Eye (tissue), 1 donor: Measurements from ENCODE around the gene PCDHGB3.
"Not testable (repeated sequence)": the region's sequence is repeated elsewhere in the genome, so short reads cannot be mapped to it uniquely, and the experiment has no call there.

Experiments used
- DNase-seq: peaks from one replicate; pipeline ENCODE4 v3.0.0-alpha.2; 2015

The PCDHGB3 gene

DNA sequence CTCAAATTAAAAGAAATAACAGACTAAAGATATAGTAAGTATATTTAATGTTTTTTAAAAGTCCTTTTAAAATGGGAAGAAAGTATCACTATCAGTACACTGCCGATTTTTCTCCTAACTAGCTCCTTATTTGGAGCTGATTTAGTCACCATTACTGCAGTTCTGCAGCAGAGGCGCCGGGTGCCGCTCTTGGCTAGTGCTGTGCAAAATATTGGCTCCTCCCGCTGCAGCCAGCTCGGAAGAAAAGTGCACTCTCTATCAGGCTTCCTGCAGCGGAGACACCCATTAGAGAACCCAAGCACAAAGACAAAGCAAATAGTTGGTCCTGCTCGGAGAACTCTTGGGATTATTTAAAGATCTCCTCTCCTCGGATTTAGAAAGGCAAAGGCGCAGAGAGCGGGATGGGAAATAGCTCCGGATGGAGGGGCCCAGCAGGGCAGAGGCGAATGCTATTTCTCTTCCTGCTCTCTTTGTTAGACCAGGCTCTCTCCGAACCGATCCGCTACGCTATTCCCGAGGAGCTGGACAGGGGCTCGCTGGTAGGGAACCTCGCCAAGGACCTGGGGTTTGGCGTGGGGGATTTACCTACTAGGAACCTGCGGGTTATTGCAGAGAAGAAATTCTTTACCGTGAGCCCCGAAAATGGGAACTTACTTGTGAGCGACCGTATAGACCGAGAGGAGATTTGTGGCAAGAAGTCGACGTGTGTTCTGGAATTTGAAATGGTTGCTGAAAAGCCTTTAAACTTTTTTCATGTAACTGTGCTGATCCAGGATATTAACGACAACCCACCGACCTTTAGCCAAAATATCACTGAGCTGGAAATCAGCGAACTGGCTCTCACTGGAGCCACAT lies at the start of gene PCDHGB3:
PCDHGB3 (plus strand) TSS at position 249 of the 855 bp plus-strand sequence; CDS start at position 402, 153 bp downstream.
- peak; percentile 3 for DNase-seq

DNA sequence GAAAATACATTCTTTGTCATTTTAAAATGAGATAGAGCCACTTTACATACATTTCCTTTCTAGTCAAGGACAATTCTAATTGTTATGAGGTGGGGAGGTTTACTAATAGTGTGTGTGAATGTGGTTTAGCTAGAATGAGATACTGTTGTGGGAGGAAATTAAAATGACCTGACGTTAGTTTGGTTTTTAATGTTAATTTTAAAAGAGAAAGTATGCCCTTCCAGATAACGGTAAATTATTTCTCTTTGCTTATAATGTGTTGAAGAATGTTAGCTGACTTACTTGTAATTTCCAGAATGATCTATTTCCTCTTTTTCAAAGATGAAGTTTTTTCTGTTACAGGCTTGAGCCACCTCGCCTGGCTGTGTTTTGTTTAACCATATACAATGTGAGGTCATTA lies 47.8 kb upstream of the PCDHGB3 start:
- DNase-seq: no peak

DNA sequence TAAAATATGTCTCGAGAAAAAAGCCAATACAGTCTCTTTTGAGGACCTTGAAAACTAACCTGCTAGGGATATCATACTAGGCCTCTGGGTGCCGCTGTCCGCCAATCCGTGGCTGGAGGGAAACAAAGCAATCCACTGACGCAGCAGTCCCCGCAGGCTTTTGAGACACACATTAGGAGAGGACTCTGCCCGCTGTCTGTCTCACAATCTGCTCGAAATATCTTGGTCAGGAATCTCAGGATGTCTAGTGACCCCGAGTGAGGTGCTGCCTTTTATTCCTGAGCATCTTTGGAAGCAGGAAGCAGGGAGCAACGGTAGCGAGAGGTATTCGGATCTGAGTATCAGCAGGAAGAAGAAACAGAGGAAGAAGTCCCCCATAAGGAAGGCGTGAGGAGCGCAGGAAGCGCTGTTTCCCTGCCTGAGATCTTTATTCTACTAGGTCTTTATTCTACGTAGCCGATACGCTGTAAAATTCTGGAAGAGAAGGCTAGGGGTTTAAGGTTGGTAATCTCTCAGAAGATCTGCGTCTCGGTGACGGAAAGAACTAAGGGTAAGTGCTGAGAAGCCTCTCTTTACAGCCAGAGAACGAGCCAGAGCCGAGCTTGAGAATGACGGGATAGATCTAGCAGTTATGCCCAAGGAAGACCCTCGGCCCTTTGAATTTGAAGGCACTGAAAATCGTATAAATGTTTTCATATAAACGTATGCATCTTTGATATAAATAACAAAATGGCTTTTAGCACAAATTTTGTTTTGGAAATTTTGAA lies 43.8 kb upstream of the PCDHGB3 start:
- peak; percentile 64 for DNase-seq

DNA sequence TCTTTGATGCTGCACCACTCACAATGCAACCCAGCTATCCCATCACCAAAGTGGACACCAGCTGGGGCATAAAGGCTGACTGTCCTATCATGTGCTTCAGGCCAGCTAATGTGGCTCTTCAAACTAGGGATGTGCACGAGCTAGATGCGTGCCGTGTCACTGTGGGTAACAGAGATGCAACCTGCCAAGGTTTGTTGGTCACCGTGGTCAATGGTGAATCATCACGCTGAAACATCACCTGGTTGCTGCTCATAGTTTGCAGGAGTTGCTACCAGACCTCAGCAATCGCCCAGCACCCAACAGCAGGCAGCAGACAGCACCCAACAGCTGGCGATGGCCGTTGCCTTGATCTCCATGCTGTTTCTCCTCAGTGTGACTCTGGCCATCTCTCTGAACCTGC lies 41.8 kb upstream of the PCDHGB3 start:
- no peak for DNase-seq

DNA sequence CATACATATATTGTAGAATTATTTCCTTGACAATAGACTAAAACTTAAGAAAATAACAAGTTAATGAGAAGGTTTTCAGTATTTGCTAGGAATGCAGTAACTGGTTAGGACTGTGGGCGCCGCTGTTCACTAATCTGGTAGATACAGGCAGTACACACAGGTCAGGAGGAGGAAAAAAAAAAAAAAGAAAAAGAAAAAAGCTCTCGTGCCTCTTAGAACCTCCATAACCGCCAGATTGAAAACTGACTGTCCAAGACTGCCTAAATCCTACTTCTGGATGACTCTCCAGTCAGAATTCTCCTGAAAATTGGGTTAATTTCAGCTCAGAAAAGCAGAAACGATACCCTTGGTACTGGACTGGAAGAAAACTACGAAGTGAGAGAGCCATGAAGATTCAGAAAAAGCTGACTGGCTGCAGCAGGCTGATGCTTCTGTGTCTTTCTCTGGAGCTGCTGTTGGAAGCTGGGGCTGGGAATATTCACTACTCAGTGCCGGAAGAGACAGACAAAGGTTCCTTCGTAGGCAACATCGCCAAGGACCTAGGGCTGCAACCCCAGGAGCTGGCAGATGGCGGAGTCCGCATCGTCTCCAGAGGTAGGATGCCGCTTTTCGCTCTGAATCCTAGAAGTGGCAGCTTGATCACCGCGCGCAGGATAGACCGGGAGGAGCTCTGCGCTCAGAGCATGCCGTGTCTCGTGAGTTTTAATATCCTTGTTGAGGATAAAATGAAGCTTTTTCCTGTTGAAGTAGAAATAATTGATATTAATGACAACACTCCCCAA lies 39.6 kb upstream of the PCDHGB3 start, which contains the start of gene PCDHGA1:
PCDHGA1 (plus strand) TSS at position 216 of the 782 bp plus-strand sequence.
- DNase-seq: no peak

DNA sequence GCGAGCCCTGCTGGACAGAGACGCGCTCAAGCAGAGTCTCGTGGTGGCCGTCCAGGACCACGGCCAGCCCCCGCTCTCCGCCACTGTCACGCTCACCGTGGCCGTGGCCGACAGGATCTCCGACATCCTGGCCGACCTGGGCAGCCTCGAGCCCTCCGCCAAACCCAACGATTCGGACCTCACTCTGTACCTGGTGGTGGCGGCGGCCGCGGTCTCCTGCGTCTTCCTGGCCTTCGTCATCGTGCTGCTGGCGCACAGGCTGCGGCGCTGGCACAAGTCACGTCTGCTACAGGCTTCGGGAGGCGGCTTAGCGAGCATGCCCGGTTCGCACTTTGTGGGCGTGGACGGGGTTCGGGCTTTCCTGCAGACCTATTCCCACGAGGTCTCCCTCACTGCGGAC lies 37.5 kb upstream of the PCDHGB3 start:
- DNase-seq: not testable (repeated sequence)

DNA sequence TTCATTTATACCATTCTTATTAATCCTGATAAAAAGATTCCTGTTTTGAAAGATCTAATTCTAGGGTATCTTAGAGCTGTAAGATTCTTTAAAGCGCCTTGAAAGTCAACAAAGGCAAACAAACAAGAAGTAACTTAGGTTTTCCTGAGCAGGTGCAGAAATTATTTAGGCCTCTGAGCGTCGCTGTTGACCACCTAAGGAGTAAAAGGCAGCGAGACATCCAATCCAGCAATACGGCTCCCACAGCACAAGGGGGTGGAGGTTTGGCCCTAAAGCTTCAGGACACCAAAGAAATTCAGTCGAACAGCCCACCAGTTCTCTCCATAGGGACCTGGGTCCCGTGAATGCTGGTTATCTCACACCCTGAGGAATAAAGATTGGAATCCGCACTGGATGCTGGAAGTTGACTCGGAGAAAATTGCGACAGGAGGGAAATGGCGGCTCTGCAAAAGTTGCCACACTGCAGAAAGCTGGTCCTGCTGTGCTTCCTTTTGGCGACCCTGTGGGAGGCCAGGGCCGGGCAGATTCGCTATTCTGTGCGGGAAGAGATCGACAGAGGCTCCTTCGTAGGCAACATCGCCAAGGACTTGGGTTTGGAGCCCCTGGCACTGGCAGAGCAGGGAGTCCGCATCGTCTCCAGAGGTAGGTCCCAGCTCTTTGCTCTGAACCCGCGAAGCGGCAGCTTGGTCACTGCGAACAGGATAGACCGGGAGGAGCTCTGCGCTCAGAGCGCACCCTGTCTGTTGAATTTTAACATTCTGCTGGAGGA lies 31.3 kb upstream of the PCDHGB3 start, which contains the start of gene PCDHGA2:
PCDHGA2 (plus strand) TSS at position 223 of the 769 bp plus-strand sequence.
- DNase-seq: peak; percentile 73

DNA sequence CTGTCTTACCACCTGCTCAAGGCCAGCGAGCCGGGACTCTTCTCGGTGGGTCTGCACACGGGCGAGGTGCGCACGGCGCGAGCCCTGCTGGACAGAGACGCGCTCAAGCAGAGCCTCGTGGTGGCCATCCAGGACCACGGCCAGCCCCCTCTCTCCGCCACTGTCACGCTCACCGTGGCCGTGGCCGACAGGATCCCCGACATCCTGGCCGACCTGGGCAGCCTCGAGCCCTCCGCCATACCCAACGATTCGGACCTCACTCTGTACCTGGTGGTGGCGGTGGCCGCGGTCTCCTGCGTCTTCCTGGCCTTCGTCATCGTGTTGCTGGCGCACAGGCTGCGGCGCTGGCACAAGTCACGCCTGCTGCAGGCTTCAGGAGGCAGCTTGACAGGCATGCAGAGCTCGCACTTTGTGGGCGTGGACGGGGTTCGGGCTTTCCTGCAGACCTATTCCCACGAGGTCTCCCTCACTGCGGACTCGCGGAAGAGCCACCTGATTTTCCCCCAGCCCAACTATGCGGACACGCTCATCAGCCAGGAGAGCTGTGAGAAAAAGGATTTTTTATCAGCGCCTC lies 29.2 kb upstream of the PCDHGB3 start:
- DNase-seq: not testable (repeated sequence)

DNA sequence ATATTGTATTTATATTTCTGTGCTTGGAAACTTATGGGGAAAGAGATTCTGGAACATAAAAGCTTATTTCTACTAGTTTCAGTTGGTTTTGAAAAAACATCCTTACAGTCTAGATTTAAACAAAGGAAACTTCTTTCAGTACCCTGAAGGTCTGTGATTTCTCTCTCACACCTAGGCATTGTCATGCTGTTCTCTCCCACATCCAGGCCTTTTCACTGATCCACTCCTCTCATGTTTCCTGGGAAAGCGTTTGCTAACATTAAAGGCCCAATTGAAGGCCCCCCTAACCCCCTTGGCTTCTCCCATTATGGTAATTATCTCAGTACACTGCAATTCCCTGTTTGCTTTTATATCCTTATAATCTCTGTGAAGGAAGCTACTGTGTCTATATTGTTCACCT lies 27.3 kb upstream of the PCDHGB3 start:
- DNase-seq: no peak

DNA sequence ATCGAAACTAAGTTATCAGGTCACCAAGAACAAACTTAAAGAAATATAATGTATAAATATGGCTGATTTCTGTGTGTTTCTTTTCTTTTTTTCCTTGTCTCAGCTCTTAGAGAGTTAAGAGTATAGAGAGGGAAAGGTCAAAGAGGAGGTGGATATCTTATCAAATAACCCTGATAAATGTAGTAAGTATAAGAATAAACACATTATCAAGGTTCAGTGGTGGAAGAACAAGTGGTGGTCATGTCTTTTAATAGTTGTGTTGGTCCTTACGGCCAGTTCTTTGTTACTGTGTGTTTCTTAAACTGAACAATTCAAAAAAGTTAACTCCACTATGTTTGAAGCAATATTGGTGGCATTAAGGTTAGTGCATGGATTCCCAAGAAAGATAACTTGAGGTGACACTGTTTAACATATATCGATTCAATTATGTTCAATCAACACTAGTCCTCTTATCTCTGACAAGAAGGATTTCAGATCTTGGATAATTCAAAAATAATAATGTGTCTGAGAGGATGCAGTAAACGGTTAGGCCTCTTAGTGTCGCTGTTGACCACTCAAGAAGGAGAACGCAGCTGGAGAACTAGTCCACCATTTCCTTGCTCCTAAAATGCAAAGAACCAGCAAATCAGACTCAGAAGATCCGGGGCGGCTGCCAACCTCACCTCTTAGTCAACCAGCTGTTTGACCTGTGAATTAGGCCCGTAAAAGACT lies 26.6 kb upstream of the PCDHGB3 start, which contains the start of gene PCDHGA3:
PCDHGA3 (plus strand) TSS at position 588 of the 711 bp plus-strand sequence. CDS start 205 bp downstream, outside the sequence.
- DNase-seq: peak; percentile 41

DNA sequence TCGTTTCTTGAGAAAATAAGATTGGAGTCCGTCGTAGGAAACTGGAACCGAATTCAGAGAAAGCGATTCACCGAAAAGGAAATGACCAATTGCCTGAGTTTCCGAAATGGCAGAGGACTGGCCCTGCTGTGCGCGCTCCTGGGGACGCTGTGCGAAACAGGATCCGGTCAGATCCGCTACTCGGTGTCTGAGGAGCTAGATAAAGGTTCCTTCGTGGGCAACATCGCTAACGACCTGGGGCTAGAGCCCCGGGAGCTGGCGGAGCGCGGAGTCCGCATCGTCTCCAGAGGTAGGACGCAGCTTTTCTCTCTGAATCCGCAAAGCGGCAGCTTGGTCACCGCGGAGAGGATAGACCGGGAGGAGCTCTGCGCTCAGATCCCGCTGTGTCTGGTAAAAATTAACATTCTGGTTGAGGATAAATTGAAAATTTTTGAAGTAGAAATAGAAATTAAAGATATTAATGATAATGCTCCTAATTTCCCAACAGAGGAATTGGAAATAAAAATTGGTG lies 26.0 kb upstream of the PCDHGB3 start:
- DNase-seq: no peak

DNA sequence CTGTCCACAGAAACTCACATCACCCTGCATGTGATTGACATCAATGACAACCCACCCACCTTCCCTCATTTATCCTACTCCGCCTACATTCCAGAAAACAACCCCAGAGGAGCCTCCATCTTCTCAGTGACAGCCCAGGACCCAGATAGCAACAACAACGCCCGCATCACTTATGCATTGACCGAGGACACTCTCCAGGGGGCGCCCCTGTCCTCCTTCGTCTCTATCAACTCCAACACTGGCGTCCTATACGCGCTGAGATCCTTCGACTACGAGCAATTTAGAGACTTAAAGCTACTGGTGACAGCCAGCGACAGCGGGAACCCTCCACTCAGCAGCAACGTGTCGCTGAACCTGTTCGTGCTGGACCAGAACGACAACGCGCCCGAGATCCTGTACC lies 24.7 kb upstream of the PCDHGB3 start:
- no peak for DNase-seq

DNA sequence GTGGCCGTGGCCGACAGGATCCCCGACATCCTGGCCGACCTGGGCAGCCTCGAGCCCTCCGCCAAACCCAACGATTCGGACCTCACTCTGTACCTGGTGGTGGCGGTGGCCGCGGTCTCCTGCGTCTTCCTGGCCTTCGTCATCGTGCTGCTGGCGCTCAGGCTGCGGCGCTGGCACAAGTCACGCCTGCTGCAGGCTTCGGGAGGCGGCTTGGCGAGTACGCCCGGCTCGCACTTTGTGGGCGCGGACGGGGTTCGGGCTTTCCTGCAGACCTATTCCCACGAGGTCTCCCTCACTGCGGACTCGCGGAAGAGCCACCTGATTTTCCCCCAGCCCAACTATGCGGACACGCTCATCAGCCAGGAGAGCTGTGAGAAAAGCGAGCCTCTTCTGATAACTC lies 24.0 kb upstream of the PCDHGB3 start:
- not testable (repeated sequence) for DNase-seq

DNA sequence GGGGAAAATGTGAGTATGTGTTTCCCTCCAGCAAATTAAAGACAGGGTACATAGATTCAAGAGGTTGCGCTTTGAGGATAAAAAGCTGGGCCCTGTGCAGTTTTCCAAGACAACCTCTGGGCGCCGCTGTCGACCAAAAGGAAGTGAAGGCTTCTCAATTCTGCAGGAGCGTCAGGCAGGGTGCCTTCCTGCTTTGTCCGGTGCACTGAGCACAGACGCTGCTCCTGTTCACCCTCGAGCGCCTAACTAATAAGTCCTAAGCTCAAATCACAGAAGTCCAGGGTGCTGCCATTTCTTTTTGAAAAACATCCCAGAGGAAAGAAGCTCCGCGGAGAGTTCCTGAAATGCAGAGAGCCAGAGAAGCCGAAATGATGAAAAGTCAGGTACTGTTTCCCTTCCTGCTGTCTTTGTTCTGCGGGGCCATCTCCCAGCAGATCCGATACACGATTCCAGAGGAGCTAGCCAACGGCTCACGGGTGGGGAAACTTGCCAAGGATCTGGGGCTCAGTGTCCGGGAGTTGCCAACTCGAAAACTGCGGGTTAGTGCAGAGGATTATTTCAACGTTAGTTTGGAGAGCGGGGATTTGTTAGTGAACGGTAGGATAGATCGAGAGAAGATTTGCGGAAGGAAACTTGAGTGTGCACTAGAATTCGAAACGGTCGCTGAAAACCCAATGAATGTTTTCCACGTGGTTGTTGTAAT lies 20.0 kb upstream of the PCDHGB3 start, which contains the start of gene PCDHGB1:
PCDHGB1 (plus strand) TSS at position 183 of the 703 bp plus-strand sequence; CDS start at position 345, 162 bp downstream.
- no peak for DNase-seq

DNA sequence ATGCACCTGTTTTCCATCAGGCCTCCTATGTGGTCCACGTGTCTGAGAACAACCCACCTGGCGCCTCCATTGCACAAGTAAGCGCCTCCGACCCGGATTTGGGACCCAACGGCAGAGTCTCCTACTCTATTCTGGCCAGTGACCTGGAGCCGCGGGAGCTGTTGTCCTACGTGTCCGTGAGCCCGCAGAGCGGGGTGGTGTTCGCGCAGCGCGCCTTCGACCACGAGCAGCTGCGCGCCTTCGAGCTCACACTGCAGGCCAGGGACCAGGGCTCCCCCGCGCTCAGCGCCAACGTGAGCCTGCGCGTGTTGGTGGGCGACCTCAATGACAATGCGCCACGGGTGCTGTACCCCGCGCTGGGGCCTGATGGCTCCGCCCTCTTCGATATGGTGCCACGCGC lies 18.5 kb upstream of the PCDHGB3 start:
- DNase-seq: no peak

DNA sequence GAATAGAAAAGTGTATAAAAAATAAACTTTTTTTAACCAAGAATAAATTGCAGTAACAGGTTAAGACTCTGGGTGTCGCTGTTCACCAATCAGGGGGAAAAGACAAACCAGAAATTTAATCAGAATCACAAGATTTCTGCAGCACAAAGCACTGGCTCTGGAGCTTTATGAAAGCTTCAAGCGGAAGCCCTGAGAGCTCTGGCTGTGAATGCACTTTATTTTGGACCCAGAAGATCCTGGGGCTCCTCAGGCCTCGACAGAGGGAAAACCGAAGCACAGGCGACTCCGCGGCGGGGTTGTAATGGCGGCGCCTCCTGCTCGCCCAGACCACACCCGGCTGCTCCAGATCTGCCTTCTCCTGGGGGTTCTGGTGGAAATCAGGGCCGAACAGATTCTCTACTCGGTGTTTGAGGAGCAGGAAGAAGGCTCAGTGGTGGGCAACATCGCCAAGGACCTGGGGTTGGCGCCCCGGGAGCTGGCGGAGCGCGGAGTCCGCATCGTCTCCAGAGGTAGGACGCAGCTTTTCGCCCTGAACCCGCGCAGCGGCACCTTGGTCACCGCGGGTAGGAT lies 15.1 kb upstream of the PCDHGB3 start, which contains the start of gene PCDHGA4:
PCDHGA4 (plus strand) TSS at position 122 of the 570 bp plus-strand sequence; CDS start at position 209, 87 bp downstream.
- DNase-seq: no peak

DNA sequence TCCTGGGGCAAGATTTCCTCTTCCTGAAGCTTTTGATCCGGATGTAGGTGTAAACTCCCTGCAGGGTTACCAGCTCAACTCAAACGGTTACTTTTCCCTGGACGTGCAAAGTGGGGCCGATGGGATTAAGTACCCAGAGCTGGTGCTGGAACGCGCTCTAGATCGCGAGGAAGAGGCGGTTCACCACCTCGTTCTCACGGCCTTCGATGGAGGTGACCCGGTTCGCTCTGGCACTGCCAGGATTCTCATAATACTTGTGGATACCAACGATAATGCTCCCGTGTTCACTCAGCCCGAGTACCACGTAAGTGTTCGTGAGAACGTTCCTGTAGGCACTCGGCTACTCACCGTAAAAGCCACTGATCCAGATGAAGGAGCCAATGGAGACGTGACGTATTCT lies 14.4 kb upstream of the PCDHGB3 start:
- no peak for DNase-seq

DNA sequence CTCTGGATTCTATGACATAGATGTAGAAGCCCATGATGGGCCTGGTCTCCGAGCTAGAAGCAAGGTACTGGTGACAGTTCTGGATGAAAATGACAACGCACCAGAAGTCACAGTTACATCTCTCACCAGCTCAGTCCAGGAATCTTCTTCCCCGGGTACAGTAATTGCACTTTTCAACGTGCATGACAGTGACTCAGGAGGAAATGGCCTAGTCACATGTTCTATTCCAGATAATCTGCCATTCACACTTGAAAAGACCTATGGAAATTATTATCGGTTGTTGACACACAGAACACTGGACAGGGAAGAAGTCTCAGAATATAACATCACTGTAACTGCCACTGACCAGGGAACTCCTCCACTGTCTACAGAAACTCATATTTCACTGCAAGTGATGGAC lies 13.9 kb upstream of the PCDHGB3 start:
- DNase-seq: no peak

DNA sequence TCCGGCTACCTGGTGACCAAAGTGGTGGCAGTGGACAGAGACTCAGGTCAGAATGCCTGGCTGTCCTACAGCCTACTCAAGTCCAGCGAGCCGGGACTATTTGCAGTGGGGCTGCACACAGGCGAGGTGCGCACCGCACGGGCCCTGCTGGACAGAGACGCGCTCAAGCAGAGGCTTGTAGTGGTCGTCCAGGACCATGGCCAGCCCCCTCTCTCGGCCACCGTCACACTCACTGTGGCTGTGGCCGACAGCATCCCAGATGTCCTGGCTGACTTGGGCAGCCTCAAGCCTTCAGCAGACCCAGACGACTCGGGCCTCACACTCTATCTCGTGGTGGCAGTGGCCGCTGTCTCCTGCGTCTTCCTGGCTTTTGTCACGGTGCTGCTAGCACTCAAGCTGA lies 13.1 kb upstream of the PCDHGB3 start:
- DNase-seq: no peak
